Measurements from ENCODE around the gene FAM171A2. TPM values are rescaled to one million over a fixed set of nuclear protein-coding genes. Genes with fewer than 3 reads are reported as not detected.

Gene FAM171A2
- polyA plus RNA-seq, 1 donor (not counting 4 experiments of a cell fraction or from before 2014, with no cell fraction given): 0.35 TPM

DNA sequence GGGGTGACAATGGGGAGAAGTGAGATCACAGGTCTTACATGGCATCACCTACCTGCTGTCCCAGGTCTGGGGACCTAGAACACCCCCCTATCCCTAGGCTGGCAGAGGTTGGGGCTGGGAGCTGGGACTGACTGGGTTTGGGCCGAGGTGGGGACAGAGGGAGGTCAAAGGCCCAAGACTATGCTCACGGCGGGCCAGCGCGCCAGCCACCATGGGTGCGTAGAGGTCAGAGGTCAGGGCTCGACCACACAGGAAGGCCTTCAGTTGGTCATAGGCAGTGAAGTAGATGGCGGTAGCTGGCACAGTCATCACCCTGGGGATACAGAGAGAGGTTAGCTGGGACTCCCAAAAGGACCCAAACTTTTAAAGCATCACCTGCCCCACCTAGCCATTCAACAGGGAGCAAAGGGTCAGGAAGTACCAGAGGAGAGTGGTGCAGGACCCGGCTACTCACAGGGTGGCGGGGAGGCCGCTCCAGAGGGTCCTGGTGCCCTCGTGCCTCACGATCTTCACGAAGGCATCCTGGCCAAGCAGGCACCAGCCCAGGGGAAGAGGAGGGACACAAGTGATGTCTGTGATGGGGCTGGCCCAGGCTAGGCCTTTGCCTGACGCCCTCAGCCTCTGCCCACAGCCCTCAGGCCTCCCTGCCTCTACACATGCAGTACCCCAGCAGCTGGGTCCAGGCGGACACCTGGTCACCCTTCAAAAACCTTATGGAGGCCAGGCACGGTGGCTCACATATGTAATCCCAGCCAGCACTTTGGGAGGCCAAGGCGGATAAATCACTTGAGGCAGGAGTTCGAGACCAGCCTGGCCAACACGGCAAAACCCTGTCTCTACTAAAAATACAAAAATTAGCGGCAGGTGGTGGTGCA, 42.2 kb downstream of the FAM171A2 start:
- H3K9me1 ChIP-seq (ENCODE audit: control insufficient read depth, extremely low read depth, insufficient read depth, low read length): no peaks in the 10 kb centered on the region
- H3K36me3 ChIP-seq (ENCODE audit: control insufficient read depth in 2 of 2, extremely low read depth in 1 of 2, insufficient read depth in 2 of 2, low read length in 2 of 2): peaks cover 25 to 33% of the 10 kb centered on the region in 2 experiments
- peaks cover 17% of the 10 kb centered on the region for H3K79me2 ChIP-seq (ENCODE audit: control insufficient read depth, insufficient read depth, low read length)
- TF ChIP-seq, protein P1, sequence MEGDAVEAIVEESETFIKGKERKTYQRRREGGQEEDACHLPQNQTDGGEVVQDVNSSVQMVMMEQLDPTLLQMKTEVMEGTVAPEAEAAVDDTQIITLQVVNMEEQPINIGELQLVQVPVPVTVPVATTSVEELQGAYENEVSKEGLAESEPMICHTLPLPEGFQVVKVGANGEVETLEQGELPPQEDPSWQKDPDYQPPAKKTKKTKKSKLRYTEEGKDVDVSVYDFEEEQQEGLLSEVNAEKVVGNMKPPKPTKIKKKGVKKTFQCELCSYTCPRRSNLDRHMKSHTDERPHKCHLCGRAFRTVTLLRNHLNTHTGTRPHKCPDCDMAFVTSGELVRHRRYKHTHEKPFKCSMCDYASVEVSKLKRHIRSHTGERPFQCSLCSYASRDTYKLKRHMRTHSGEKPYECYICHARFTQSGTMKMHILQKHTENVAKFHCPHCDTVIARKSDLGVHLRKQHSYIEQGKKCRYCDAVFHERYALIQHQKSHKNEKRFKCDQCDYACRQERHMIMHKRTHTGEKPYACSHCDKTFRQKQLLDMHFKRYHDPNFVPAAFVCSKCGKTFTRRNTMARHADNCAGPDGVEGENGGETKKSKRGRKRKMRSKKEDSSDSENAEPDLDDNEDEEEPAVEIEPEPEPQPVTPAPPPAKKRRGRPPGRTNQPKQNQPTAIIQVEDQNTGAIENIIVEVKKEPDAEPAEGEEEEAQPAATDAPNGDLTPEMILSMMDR (optimal IDR thresholded peaks at IDR 0.05 in 1 of 3, IDR thresholded peaks at IDR 0.05 in 1 of 3, conservative IDR thresholded peaks at IDR 0.05 in 1 of 3; ENCODE audit: extremely low read depth in 1 of 3, insufficient read depth in 2 of 3, low read length in 3 of 3): no peak
- no peak for TF ChIP-seq EZH2 (IDR thresholded peaks at IDR 0.05; ENCODE audit: low read length)
- H3K4me2 ChIP-seq (ENCODE audit: control insufficient read depth, extremely low read depth, insufficient read depth, low read depth, low read length): no peak overlapping the region
- no peak overlapping the region for H3K27ac ChIP-seq (ENCODE audit: control insufficient read depth, insufficient read depth, low read length)
- no peak for FAIRE-seq
- no peaks in the 10 kb centered on the region for H3K9me3 ChIP-seq (ENCODE audit: control insufficient read depth, low read depth, low read length)
- H3K4me1 ChIP-seq (ENCODE audit: control insufficient read depth, extremely low read depth, insufficient read depth, low read length): peaks cover 5% of the 10 kb centered on the region
- H3K9ac ChIP-seq (ENCODE audit: control insufficient read depth, extremely low read depth, insufficient read depth, low read length): no peak overlapping the region
- H3K27me3 ChIP-seq (ENCODE audit: control insufficient read depth, extremely low read depth, insufficient read depth, low read length): peaks cover 5% of the 10 kb centered on the region
- H4K20me1 ChIP-seq (ENCODE audit: control insufficient read depth, extremely low read depth, insufficient read depth, low read length): peaks cover 2% of the 10 kb centered on the region
- no peak overlapping the region for H2AFZ ChIP-seq (ENCODE audit: control insufficient read depth, low read length)
- DNase-seq (ENCODE audit: low read depth, low spot score): no peak
- dilution Hi-C loops (cut with MboI; ENCODE audit: extremely low pct_ligation_motif_present, low sequenced_read_pairs): no loop called here
- H3K4me3 ChIP-seq (ENCODE audit: control insufficient read depth in 2 of 3, extremely low read depth in 1 of 3, insufficient read depth in 2 of 3, low read depth in 1 of 3, low read length in 3 of 3): no peak overlapping the region

DNA sequence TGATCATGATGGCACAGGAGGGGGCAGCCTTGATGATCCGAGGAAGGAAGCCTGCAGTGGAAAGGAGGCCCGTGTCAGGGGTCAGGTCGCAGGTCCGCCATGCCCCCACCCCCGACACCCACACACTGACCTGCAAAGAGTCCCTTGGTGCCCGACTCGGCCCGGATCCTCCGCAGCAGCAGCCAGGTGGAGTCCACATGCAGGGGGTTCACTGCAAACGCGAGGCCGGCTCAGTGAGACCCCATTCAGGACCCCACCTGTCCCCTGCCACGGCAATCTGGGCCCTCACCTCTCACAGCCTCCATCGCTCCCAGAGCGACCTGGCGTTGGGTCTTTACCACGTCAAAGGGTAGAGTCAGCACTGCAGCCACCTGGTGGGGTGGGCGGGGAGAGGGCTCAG, 43.6 kb downstream of the FAM171A2 start:
- dilution Hi-C loops (cut with MboI; ENCODE audit: extremely low pct_ligation_motif_present, low sequenced_read_pairs): no loop called here
- no peak overlapping the region for H3K9ac ChIP-seq (ENCODE audit: control insufficient read depth, extremely low read depth, insufficient read depth, low read length)

More for the DNA sequence above, 43.6 kb downstream of the FAM171A2 start:
- Histone ChIP-seq H4K20me1 (ENCODE audit: control insufficient read depth, extremely low read depth, insufficient read depth, low read length) (peaks cover 2% of the 10 kb centered on the region), H2AFZ (ENCODE audit: control insufficient read depth, low read length) (no peak overlapping the region), H3K79me2 (ENCODE audit: control insufficient read depth, insufficient read depth, low read length) (peaks cover 17% of the 10 kb centered on the region), H3K36me3 (ENCODE audit: control insufficient read depth in 2 of 2, extremely low read depth in 1 of 2, insufficient read depth in 2 of 2, low read length in 2 of 2) (peaks cover 25 to 33% of the 10 kb centered on the region in 2 experiments), H3K27me3 (ENCODE audit: control insufficient read depth, extremely low read depth, insufficient read depth, low read length) (peaks cover 16% of the 10 kb centered on the region), H3K4me1 (ENCODE audit: control insufficient read depth, extremely low read depth, insufficient read depth, low read length) (peaks cover 11% of the 10 kb centered on the region), H3K9me3 (ENCODE audit: control insufficient read depth, low read depth, low read length) (no peaks in the 10 kb centered on the region), H3K4me3 (ENCODE audit: control insufficient read depth in 2 of 3, extremely low read depth in 1 of 3, insufficient read depth in 2 of 3, low read depth in 1 of 3, low read length in 3 of 3) (no peak overlapping the region), H3K9me1 (ENCODE audit: control insufficient read depth, extremely low read depth, insufficient read depth, low read length) (no peaks in the 10 kb centered on the region), H3K27ac (ENCODE audit: control insufficient read depth, insufficient read depth, low read length) (no peak overlapping the region), H3K4me2 (ENCODE audit: control insufficient read depth, extremely low read depth, insufficient read depth, low read depth, low read length) (no peak overlapping the region)
- DNase-seq (ENCODE audit: low read depth, low spot score) (no peak), FAIRE-seq (no peak)
- TF ChIP-seq, protein P1 (optimal IDR thresholded peaks at IDR 0.05 in 1 of 3, IDR thresholded peaks at IDR 0.05 in 1 of 3, conservative IDR thresholded peaks at IDR 0.05 in 1 of 3; ENCODE audit: extremely low read depth in 1 of 3, insufficient read depth in 2 of 3, low read length in 3 of 3): no peak
- no peak for TF ChIP-seq EZH2 (IDR thresholded peaks at IDR 0.05; ENCODE audit: low read length)

All from keratinocyte (primary cell).